ENCODE data around the gene PTX3.

PTX3 gene

DNA sequence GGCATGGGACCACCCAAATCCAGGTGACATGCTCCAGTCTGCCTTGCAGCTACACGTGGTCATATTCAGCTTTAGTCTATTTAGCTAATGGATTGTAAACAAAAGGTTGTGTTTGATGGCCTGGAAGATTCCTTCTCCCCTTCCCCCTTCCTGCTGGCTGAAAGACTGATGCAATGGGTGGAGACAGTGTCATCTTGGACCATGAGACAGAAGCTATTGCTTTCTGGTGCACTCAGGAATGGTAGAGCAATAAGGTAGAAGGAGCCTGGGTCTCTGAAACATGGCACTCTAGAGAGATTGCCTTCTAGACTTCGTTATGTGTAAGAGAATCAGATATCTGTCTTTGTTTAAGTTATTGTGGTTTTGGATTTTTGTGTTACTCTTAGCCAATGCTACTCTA is 25.7 kb upstream of the PTX3 start:
- no peaks in the 10 kb centered on the region for H3K36me3 ChIP-seq (ENCODE audit: insufficient read depth, low read length)
- H3K9ac ChIP-seq (ENCODE audit: low read depth, low read length) = no peak overlapping the region
- H3K4me1 ChIP-seq (ENCODE audit: insufficient read depth, low read length) = no peaks in the 10 kb centered on the region
- H3K9me3 ChIP-seq (ENCODE audit: control insufficient read depth, insufficient read depth, low read length) = no peaks in the 10 kb centered on the region

GRCh38 chr3:157412323-157412855 is 24.3 kb upstream of the PTX3 start:
- Histone ChIP-seq H3K9me3 (ENCODE audit: control insufficient read depth, insufficient read depth, low read length) (no peaks in the 10 kb centered on the region), H3K36me3 (ENCODE audit: insufficient read depth, low read length) (no peaks in the 10 kb centered on the region), H3K4me1 (ENCODE audit: insufficient read depth, low read length) (no peaks in the 10 kb centered on the region), H3K9ac (ENCODE audit: low read depth, low read length) (no peak overlapping the region)

DNA sequence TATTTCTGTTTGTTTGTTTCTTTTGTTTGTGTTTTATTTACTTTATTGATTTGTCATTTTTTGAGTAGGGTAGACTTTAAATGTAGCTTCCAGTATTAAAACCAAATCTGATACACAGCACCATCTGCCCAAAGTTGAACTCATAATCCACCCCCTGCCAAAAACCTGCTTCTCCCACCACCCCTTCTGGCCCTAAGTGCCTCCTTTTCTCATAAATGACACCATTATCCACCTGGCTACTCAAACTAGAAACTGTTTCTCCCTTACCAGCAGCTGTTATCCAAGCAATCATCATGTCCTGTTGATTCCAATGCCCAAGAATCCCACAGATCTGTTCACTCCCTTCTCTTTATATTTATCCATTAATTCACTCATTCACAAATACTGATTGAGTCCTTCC is 21.8 kb upstream of the PTX3 start:
- no peaks in the 10 kb centered on the region for H3K9me3 ChIP-seq (ENCODE audit: control insufficient read depth, insufficient read depth, low read length)
- no peaks in the 10 kb centered on the region for H3K36me3 ChIP-seq (ENCODE audit: insufficient read depth, low read length)
- H3K4me1 ChIP-seq (ENCODE audit: insufficient read depth, low read length) = no peaks in the 10 kb centered on the region; the same call in 1 of the 2 replicates
- H3K9ac ChIP-seq (ENCODE audit: low read depth, low read length) = no peak overlapping the region

- H3K36me3 ChIP-seq (ENCODE audit: insufficient read depth, low read length) = no peaks in the 10 kb centered on the region
- no peaks in the 10 kb centered on the region; the same call in 1 of the 2 replicates for H3K4me1 ChIP-seq (ENCODE audit: insufficient read depth, low read length)
- no peak overlapping the region for H3K9ac ChIP-seq (ENCODE audit: low read depth, low read length)
- H3K9me3 ChIP-seq (ENCODE audit: control insufficient read depth, insufficient read depth, low read length) = no peaks in the 10 kb centered on the region
These were observed 20.1 kb upstream of the PTX3 start for GRCh38 chr3:157416347-157417087.

- Histone ChIP-seq H3K36me3 (ENCODE audit: insufficient read depth, low read length) (no peaks in the 10 kb centered on the region), H3K4me1 (ENCODE audit: insufficient read depth, low read length) (no peaks in the 10 kb centered on the region; the same call in 1 of the 2 replicates), H3K9me3 (ENCODE audit: control insufficient read depth, insufficient read depth, low read length) (no peaks in the 10 kb centered on the region), H3K9ac (ENCODE audit: low read depth, low read length) (no peak overlapping the region)
These were observed 19.4 kb upstream of the PTX3 start for GRCh38 chr3:157417247-157417646.

DNA sequence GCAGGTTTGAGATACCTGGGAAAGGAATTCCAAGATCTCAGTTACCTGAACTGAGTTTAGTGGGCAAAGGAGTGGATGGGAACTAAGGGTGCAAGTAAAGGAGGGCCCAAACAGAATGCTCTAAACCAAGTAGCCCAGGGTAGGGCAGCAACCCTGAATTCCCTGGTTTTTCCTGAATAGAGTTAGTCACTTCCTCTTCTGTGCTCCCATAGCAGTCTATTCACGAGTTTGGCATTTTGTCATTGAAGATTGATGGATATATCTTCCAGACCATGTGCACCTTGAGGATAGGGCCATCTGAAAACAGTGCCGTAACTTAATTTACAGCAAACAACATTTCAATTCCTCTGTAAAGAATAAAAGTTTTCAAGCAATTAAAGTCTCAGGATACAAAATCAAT is 18.5 kb upstream of the PTX3 start:
- no peaks in the 10 kb centered on the region for H3K36me3 ChIP-seq (ENCODE audit: insufficient read depth, low read length)
- H3K4me1 ChIP-seq (ENCODE audit: insufficient read depth, low read length) = no peaks in the 10 kb centered on the region; the same call in 1 of the 2 replicates
- H3K9ac ChIP-seq (ENCODE audit: low read depth, low read length) = no peak overlapping the region
- no peaks in the 10 kb centered on the region for H3K9me3 ChIP-seq (ENCODE audit: control insufficient read depth, insufficient read depth, low read length)

- no peaks in the 10 kb centered on the region for H3K9me3 ChIP-seq (ENCODE audit: control insufficient read depth, insufficient read depth, low read length)
- H3K36me3 ChIP-seq (ENCODE audit: insufficient read depth, low read length) = no peaks in the 10 kb centered on the region
- H3K4me1 ChIP-seq (ENCODE audit: insufficient read depth, low read length) = no peaks in the 10 kb centered on the region; the same call in 1 of the 2 replicates
- H3K9ac ChIP-seq (ENCODE audit: low read depth, low read length) = no peak overlapping the region
These were observed 16.0 kb upstream of the PTX3 start for GRCh38 chr3:157420606-157421130.

DNA sequence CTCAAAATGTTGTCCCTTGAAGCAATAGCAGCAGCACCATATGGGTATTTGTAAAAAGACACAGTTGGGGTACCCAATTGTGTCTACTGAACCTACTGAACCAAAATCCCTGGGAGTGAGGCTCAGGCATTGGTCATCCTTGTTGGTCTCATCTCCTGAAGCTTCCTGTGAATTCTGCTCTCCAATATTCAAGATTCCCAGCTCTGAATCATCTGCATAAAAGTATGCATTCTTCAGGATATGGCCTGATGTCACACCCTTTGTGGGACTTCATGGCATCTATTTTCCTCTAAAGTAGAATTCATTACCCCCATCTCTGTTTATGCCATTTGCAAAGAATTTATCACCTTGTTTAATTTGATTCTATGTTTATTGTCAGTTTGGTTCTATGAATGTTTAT is 13.3 kb upstream of the PTX3 start:
- Histone ChIP-seq H3K36me3 (ENCODE audit: insufficient read depth, low read length) (no peaks in the 10 kb centered on the region), H3K4me1 (ENCODE audit: insufficient read depth, low read length) (no peaks in the 10 kb centered on the region; the same call in 1 of the 2 replicates), H3K9me3 (ENCODE audit: control insufficient read depth, insufficient read depth, low read length) (no peaks in the 10 kb centered on the region), H3K9ac (ENCODE audit: low read depth, low read length) (no peak overlapping the region)

GRCh38 chr3:157427901-157428300 is 8.7 kb upstream of the PTX3 start:
- no peaks in the 10 kb centered on the region for H3K4me1 ChIP-seq (ENCODE audit: insufficient read depth, low read length)
- no peak overlapping the region for H3K9ac ChIP-seq (ENCODE audit: low read depth, low read length)
- no peaks in the 10 kb centered on the region for H3K9me3 ChIP-seq (ENCODE audit: control insufficient read depth, insufficient read depth, low read length)
- no peaks in the 10 kb centered on the region for H3K36me3 ChIP-seq (ENCODE audit: insufficient read depth, low read length)

DNA sequence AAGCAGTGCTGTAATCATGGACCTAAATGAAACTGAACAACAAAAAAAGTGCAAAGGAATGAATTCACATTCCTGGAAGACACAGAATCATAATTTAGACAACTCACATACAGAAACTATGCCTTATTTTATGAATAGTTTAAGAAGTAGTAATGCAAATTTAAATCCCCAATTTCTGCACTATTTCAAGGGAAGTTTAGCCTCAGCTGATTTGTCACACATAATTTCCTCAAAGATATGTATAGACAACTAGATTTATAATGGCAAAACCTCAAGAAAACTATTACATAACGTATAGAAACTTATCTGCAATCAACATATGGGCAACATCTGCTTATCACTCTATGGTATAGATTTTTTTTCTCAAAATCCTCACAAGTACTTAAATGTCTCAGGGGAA is 7.8 kb upstream of the PTX3 start:
- no peaks in the 10 kb centered on the region for H3K36me3 ChIP-seq (ENCODE audit: insufficient read depth, low read length)
- no peak overlapping the region for H3K9ac ChIP-seq (ENCODE audit: low read depth, low read length)
- no peaks in the 10 kb centered on the region for H3K4me1 ChIP-seq (ENCODE audit: insufficient read depth, low read length)

DNA sequence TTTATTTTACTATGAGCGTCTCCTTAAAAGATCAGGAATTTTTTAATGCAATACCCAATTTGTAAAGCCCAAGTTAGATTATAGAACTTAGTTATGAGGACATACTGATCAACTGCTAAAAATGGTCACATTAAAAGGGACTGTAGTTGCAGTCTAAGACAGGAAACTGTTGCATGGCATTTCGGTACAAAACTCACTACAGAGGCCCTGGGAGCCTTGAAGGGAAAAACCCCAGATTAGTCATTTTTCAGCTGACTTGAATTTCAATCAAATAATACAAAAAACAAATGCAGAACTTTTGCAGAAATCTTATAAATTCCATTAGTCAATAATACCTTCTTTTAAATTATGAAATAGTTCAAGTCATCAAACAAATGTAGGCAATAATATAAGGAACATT is 6.9 kb upstream of the PTX3 start:
- no peaks in the 10 kb centered on the region for H3K9me3 ChIP-seq (ENCODE audit: control insufficient read depth, insufficient read depth, low read length)
- no peaks in the 10 kb centered on the region for H3K36me3 ChIP-seq (ENCODE audit: insufficient read depth, low read length)
- no peaks in the 10 kb centered on the region for H3K4me1 ChIP-seq (ENCODE audit: insufficient read depth, low read length)
- no peak overlapping the region for H3K9ac ChIP-seq (ENCODE audit: low read depth, low read length)

More for the DNA sequence above, 7.8 kb upstream of the PTX3 start:
- H3K9me3 ChIP-seq (ENCODE audit: control insufficient read depth, insufficient read depth, low read length) = no peaks in the 10 kb centered on the region

DNA sequence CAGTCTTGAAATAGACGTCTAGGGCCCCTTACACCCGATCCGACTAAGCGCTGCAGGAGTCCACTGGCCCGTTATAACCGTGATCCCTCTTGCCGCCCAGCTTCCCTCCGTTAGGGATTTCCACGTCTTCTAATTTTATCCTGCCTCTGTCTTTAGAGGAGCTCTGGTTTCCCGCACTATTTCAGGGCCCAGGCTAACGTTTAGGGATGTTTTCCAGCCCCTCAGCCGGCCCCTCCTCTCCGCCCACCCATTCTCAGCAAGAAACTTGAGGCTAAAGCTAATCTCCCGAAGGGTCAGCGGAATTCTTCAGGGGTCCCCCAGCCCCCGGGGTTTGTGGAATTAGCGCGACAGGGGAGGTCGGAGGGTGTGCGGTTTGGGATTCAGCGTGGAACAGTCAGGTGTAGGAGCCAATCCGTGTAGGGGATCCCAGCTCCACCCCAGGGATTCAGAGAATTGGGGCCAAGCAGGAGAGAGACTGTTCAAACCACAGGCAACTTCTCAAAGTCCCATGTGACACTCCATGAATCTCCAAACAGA is 1.6 kb downstream of the PTX3 start:
- Histone ChIP-seq H3K4me1 (ENCODE audit: insufficient read depth, low read length) (no peaks in the 10 kb centered on the region), H3K9me3 (ENCODE audit: control insufficient read depth, insufficient read depth, low read length) (no peaks in the 10 kb centered on the region), H3K36me3 (ENCODE audit: insufficient read depth, low read length) (no peaks in the 10 kb centered on the region), H3K9ac (ENCODE audit: low read depth, low read length) (peak overlapping the region; percentile 53)

GRCh38 chr3:157441102-157441624 is 4.5 kb downstream of the PTX3 start:
- no peak overlapping the region for H3K9ac ChIP-seq (ENCODE audit: low read depth, low read length)
- no peaks in the 10 kb centered on the region for H3K9me3 ChIP-seq (ENCODE audit: control insufficient read depth, insufficient read depth, low read length)
- no peaks in the 10 kb centered on the region for H3K36me3 ChIP-seq (ENCODE audit: insufficient read depth, low read length)
- no peaks in the 10 kb centered on the region for H3K4me1 ChIP-seq (ENCODE audit: insufficient read depth, low read length)

- Histone ChIP-seq H3K36me3 (ENCODE audit: insufficient read depth, low read length) (no peaks in the 10 kb centered on the region), H3K9me3 (ENCODE audit: control insufficient read depth, insufficient read depth, low read length) (no peaks in the 10 kb centered on the region), H3K9ac (ENCODE audit: low read depth, low read length) (no peak overlapping the region), H3K4me1 (ENCODE audit: insufficient read depth, low read length) (no peaks in the 10 kb centered on the region)
These were observed 6.1 kb downstream of the PTX3 start for GRCh38 chr3:157442729-157443128.
